ENCODE data around the gene ACACB. TPM values are rescaled to one million over a fixed set of nuclear protein-coding genes. Genes with fewer than 3 reads are reported as not detected.

The ACACB gene
- total RNA-seq, 1 donor from 2014 or later, result 5.9 TPM

DNA sequence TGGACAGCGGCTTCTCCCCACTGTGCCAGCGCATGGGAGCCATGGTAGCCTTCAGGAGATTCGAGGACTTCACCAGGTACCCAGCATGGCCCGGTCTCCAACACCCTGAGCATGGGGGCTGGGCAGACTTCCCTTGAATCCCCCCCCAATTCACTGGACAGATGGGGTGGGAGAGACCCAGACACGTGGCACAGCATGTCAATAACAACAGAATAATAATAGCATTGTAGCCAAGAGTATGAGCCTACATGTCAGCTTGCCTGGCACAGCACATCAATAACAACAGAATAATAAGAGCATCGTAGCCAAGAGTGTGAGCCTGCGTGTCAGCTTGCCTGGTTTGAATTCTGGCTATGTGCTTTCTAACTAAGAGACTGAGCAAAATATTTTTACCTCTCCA lies 116.3 kb downstream of the ACACB start:
- Mint-ChIP-seq H3K27me3 (ENCODE audit: low read depth) (no peaks in the 10 kb centered on the region), H3K27ac (ENCODE audit: unreplicated experiment) (no peak overlapping the region), H3K36me3 (ENCODE audit: low read depth) (peaks cover 6% of the 10 kb centered on the region), H3K4me1 (ENCODE audit: low read depth) (no peaks in the 10 kb centered on the region), H3K9me3 (ENCODE audit: low read depth) (no peaks in the 10 kb centered on the region), H3K4me3 (ENCODE audit: unreplicated experiment) (no peak overlapping the region)
- TF ChIP-seq CTCF (IDR thresholded peaks at IDR 0.05), result no peak
- DNase-seq (ENCODE audit: low spot score), result no peak

GRCh38 chr12:109234012-109234411 lies 117.6 kb downstream of the ACACB start:
- Mint-ChIP-seq H3K36me3 (ENCODE audit: low read depth) (peaks cover 6% of the 10 kb centered on the region), H3K4me1 (ENCODE audit: low read depth) (no peaks in the 10 kb centered on the region), H3K27ac (ENCODE audit: unreplicated experiment) (no peak overlapping the region), H3K9me3 (ENCODE audit: low read depth) (no peaks in the 10 kb centered on the region), H3K4me3 (ENCODE audit: unreplicated experiment) (no peak overlapping the region), H3K27me3 (ENCODE audit: low read depth) (no peaks in the 10 kb centered on the region)
- DNase-seq (ENCODE audit: low spot score), result no peak
- TF ChIP-seq CTCF (IDR thresholded peaks at IDR 0.05), result no peak

- no peak for TF ChIP-seq CTCF (IDR thresholded peaks at IDR 0.05)
- no peak overlapping the region for H3K27ac Mint-ChIP-seq (ENCODE audit: unreplicated experiment)
Observed at GRCh38 chr12:109236257-109236656, 119.9 kb downstream of the ACACB start.

GRCh38 chr12:109239179-109239578 lies 122.8 kb downstream of the ACACB start:
- Mint-ChIP-seq H3K27ac (ENCODE audit: unreplicated experiment) (no peak overlapping the region), H3K4me3 (ENCODE audit: unreplicated experiment) (no peak overlapping the region), H3K4me1 (ENCODE audit: low read depth) (no peaks in the 10 kb centered on the region), H3K9me3 (ENCODE audit: low read depth) (no peaks in the 10 kb centered on the region), H3K36me3 (ENCODE audit: low read depth) (peaks cover 17% of the 10 kb centered on the region), H3K27me3 (ENCODE audit: low read depth) (no peaks in the 10 kb centered on the region)
- no peak for TF ChIP-seq CTCF (IDR thresholded peaks at IDR 0.05)
- DNase-seq (ENCODE audit: low spot score), result no peak

More at GRCh38 chr12:109236257-109236656, 119.9 kb downstream of the ACACB start:
- DNase-seq (ENCODE audit: low spot score), result no peak
- no peaks in the 10 kb centered on the region for H3K27me3 Mint-ChIP-seq (ENCODE audit: low read depth)
- peaks cover 8% of the 10 kb centered on the region for H3K36me3 Mint-ChIP-seq (ENCODE audit: low read depth)
- no peak overlapping the region for H3K4me3 Mint-ChIP-seq (ENCODE audit: unreplicated experiment)
- no peaks in the 10 kb centered on the region for H3K4me1 Mint-ChIP-seq (ENCODE audit: low read depth)
- no peaks in the 10 kb centered on the region for H3K9me3 Mint-ChIP-seq (ENCODE audit: low read depth)

- no peak overlapping the region for H3K27ac Mint-ChIP-seq (ENCODE audit: unreplicated experiment)
Observed at GRCh38 chr12:109239691-109240090, 123.3 kb downstream of the ACACB start.

More at GRCh38 chr12:109239691-109240090, 123.3 kb downstream of the ACACB start:
- H3K36me3 Mint-ChIP-seq (ENCODE audit: low read depth), result peaks cover 17% of the 10 kb centered on the region
- H3K4me3 Mint-ChIP-seq (ENCODE audit: unreplicated experiment), result no peak overlapping the region
- no peaks in the 10 kb centered on the region for H3K9me3 Mint-ChIP-seq (ENCODE audit: low read depth)
- no peak for DNase-seq (ENCODE audit: low spot score)
- H3K27me3 Mint-ChIP-seq (ENCODE audit: low read depth), result no peaks in the 10 kb centered on the region
- no peaks in the 10 kb centered on the region for H3K4me1 Mint-ChIP-seq (ENCODE audit: low read depth)
- TF ChIP-seq CTCF (IDR thresholded peaks at IDR 0.05), result no peak
